GM12874 (cell line): Measurements from ENCODE around the gene ZNF37A.

Source experiments
- TF ChIP-seq, protein P1 (sequence below): IDR thresholded peaks from 2 replicates; pipeline ENCODE4 v1.5.1; 2011; ENCODE audit warnings: low read depth, mild to moderate bottlenecking, control low read depth, low read length, moderate library complexity; ENCODE audit not compliant: insufficient read depth

Gene ZNF37A

DNA sequence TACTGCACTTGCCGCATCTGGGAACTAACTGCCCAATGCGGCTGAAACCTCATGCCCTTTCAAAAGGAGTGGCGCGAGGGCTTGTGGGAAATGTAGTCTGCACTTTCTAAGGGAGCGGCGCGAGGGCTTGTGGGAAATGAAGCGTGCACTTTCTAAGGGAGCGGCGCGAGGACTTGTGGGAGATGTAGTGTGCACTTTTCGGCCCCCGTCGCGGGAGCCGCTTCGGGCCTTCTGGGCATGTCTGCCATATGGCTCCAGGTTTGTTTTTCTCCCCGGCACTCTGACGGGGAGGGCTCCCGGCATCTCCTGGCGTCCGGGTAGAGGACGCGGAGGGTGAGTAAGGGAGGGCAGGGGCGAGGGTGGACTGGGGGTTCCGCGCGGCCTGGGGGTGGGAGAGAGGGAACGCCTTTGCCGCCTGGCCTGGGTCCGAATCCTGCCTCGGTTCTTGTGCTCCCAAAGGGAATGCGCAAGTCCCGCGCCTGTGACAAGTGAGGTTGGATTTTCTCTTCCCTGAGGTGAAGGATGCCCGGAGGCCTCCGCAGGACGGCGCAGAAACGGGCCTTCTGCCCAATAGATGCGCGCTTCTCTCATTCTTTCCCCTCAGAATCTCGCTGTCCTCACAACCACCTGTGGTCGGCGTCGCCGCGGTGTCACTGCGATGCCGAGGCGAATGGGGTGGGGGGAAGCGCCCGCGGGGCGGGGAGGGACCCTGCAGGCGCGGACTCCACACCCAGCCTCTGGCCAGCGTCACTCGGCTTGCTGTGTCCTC lies at the start of gene ZNF37A:
Gene ZNF37A (plus strand): TSS at position 180 of the 769 bp plus-strand sequence. CDS start 2,281 bp downstream, outside the sequence.
- TF ChIP-seq, protein P1, sequence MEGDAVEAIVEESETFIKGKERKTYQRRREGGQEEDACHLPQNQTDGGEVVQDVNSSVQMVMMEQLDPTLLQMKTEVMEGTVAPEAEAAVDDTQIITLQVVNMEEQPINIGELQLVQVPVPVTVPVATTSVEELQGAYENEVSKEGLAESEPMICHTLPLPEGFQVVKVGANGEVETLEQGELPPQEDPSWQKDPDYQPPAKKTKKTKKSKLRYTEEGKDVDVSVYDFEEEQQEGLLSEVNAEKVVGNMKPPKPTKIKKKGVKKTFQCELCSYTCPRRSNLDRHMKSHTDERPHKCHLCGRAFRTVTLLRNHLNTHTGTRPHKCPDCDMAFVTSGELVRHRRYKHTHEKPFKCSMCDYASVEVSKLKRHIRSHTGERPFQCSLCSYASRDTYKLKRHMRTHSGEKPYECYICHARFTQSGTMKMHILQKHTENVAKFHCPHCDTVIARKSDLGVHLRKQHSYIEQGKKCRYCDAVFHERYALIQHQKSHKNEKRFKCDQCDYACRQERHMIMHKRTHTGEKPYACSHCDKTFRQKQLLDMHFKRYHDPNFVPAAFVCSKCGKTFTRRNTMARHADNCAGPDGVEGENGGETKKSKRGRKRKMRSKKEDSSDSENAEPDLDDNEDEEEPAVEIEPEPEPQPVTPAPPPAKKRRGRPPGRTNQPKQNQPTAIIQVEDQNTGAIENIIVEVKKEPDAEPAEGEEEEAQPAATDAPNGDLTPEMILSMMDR = no peak

GRCh38 chr10:38045129-38045528 lies 49.0 kb upstream of the ZNF37A start:
- TF ChIP-seq, protein P1 = no peak

DNA sequence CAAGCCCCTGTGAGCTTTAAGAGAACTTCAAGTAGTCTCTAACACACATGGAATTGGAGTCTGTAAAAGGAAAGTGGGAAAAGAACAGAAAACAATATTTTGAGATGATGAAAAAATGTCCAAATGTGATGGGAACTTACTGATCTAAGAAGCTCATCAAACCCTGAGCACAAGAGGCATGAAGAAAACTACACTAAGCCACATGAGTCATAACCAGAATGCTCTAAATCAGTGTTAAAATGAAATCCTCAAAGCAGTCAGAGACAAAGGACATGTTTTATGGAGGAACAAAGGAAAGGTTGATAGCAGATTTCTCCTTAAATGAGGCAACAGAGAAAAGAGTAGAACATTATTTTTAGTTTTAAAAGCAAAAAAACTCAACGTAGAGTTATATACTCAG lies 46.5 kb upstream of the ZNF37A start:
- TF ChIP-seq, protein P1 = no peak

DNA sequence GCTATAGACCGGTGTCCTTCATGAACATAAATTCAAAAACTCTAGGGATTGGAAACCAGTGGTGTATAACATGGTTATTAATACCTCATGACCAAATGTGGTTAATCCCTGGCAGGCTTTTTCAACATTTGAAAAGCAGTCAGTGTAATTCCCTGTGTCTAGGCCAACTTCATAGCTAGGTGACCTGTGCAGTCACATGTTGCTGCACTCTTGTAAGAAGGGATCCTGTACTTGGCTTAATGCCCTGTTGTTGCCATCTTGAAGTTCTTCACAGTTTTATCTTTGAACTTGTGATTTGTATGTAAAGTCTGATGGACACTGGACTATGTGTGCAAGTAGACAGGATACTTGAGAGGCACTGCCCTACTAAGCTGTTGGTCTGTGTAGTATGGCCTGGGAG lies 43.9 kb upstream of the ZNF37A start:
- TF ChIP-seq, protein P1 = no peak

- TF ChIP-seq, protein P1 = no peak
These were observed 39.8 kb upstream of the ZNF37A start for GRCh38 chr10:38054361-38054797.

DNA sequence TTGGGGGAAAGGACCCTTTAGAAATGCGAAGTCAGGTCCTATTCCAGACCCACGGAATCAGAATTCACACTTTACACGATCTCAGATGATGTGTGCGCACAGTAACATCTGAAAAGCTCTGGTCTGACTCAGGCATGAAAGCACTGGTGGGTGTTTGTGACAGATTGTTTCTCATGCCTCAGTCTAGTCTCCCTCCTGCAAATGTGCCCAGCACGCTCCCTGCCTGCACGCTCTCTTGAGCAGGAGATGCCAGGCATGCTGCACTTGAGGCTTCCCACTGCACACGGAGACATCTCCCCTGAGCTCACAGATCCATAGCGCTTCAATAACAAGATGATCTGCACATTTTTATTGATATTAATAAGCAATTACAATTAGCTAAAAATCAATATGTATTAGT lies 23.6 kb upstream of the ZNF37A start:
- TF ChIP-seq, protein P1 = no peak

DNA sequence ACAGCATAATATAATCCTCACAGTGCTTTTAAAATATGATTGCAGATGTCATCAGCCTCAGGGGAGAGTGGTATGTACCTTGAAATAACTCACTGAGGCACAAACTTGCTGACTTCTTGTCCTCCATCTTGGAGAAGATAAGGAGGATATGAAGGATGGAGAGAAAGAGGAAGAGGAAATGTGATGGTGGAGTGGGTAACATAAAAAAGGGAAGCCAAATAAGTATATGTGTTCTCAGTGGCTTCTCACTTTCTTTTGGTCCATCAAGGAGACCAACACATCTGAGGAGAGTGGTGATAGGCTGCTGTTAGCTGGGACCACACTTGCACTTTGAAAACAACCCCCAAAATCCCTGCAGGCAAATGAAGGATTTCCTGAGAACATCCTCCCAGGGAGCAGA lies 21.6 kb upstream of the ZNF37A start:
- TF ChIP-seq, protein P1 = no peak

DNA sequence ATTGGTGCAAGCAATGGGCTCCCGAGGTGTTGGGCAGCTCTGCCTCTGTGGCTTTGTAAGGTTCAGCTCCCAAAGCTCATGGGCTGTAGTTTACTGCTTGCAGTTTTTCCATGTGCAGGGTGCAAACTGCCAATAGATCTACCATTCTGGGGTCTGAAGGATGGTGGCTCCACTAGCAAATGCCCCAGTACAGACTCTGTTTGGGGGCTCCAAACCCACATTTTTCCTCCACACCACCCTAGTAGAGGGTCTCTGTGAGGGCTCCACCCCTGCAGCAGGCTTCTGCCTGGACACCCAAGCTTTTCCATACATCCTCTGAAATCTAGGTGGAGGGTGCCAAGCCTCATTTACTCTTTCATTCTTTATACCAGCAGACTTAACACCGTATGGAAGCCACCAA lies 17.4 kb upstream of the ZNF37A start:
- TF ChIP-seq, protein P1 = no peak
